Neural progenitor cell (in vitro differentiated cells): ENCODE data around the gene SLC23A2. TPM values are rescaled to one million over a fixed set of nuclear protein-coding genes. Genes with fewer than 3 reads are reported as not detected.

Experiments used
- DNase-seq: peaks from one replicate; pipeline ENCODE4 v3.0.0-alpha.2; 2016; ENCODE audit warnings: low spot score
- H2AFZ ChIP-seq: fragments of 200-600 bp; sonication (generic); replicated peaks from 2 replicates; pipeline ENCODE4 v1.6.1; 2016; ENCODE audit warnings: antibody characterized with exemption
- H3F3A ChIP-seq: fragments of 200-600 bp; sonication (generic); 2 replicates; pipeline ENCODE4 v1.6.1; 2016; ENCODE audit warnings: antibody characterized with exemption, low read depth
- H3K27ac ChIP-seq: fragments of 200-600 bp; sonication (generic); 2 replicates; pipeline ENCODE4 v1.5.1; 2016; ENCODE audit warnings: mild to moderate bottlenecking
- H3K27me3 ChIP-seq: fragments of 200-600 bp; sonication (generic); 2 replicates; pipeline ENCODE4 v1.6.1; 2016; ENCODE audit warnings: mild to moderate bottlenecking, moderate library complexity
- H3K36me3 ChIP-seq: fragments of 200-600 bp; sonication (generic); 2 replicates; pipeline ENCODE4 v1.5.1; 2016
- H3K4me1 ChIP-seq: fragments of 200-600 bp; sonication (generic); 2 replicates; pipeline ENCODE4 v1.6.1; 2016; ENCODE audit warnings: mixed run types
- H3K4me2 ChIP-seq: fragments of 200-600 bp; sonication (generic); 2 replicates; pipeline ENCODE4 v1.6.1; 2016
- H3K4me3 ChIP-seq: fragments of 200-600 bp; sonication (generic); 2 replicates; pipeline ENCODE4 v1.5.1; 2016
- H3K79me2 ChIP-seq: fragments of 200-600 bp; sonication (generic); 2 replicates; pipeline ENCODE4 v1.6.1; 2016; ENCODE audit warnings: low read depth
- H3K9ac ChIP-seq: fragments of 200-600 bp; sonication (generic); 2 replicates; pipeline ENCODE4 v1.6.1; 2016
- H3K9me3 ChIP-seq: fragments of 200-600 bp; sonication (generic); 2 replicates; pipeline ENCODE4 v1.5.1; 2016; ENCODE audit warnings: low read depth
- H4K20me1 ChIP-seq: fragments of 200-600 bp; sonication (generic); 2 replicates; pipeline ENCODE4 v1.6.1; 2016; ENCODE audit warnings: low read depth
- H3K27ac Mint-ChIP-seq: 3 replicates; pipeline ENCODE4 v1.8.0; 2021; ENCODE audit warnings: mixed read lengths
- H3K27me3 Mint-ChIP-seq: 2 replicates; pipeline ENCODE4 v1.8.0; 2022; ENCODE audit warnings: low read depth, mild to moderate bottlenecking, inconsistent platforms, moderate library complexity, mixed read lengths; ENCODE audit not compliant: insufficient read depth
- H3K36me3 Mint-ChIP-seq: 3 replicates; pipeline ENCODE4 v1.8.0; 2021; ENCODE audit warnings: mixed read lengths
- H3K4me1 Mint-ChIP-seq: 3 replicates; pipeline ENCODE4 v1.8.0; 2021; ENCODE audit warnings: mixed read lengths
- H3K4me3 Mint-ChIP-seq: 3 replicates; pipeline ENCODE4 v1.8.0; 2021; ENCODE audit warnings: mild to moderate bottlenecking, moderate library complexity, mixed read lengths
- H3K9me3 Mint-ChIP-seq: 3 replicates; pipeline ENCODE4 v1.8.0; 2020; ENCODE audit warnings: mixed read lengths
- CTCF ChIP-seq: fragments of 200-600 bp; sonication (generic); IDR thresholded peaks from 2 replicates; pipeline ENCODE4 v1.5.1; 2017; ENCODE audit warnings: antibody characterized with exemption, mild to moderate bottlenecking
- EZH2 ChIP-seq: fragments of 200-600 bp; sonication (generic); IDR thresholded peaks from 2 replicates; pipeline ENCODE4 v1.6.1; 2017; ENCODE audit warnings: antibody characterized with exemption, mild to moderate bottlenecking, moderate library complexity
- EZH2phosphoT487 ChIP-seq: fragments of 200-600 bp; sonication (generic); IDR thresholded peaks from 2 replicates; pipeline ENCODE4 v1.6.1; 2017; ENCODE audit warnings: antibody characterized with exemption
- total RNA-seq: library from RNA; depleted of rRNA; stranded (reverse); fragments of >200 nt; gene quantifications from 2 replicates; pipeline ENCODE4 v1.2.3, GENCODE V29; 2015; ENCODE audit warnings: low replicate concordance

Gene SLC23A2
- total RNA-seq, 1 donor from 2014 or later, result 13.0 TPM

- Histone ChIP-seq H4K20me1 (peaks cover 3% of the 10 kb centered on the region), H3K79me2 (no peaks in the 10 kb centered on the region), H3K27me3 (no peaks in the 10 kb centered on the region), H3K9me3 (no peaks in the 10 kb centered on the region), H3K4me3 (no peak overlapping the region), H3K9ac (no peak overlapping the region), H3F3A (no peaks in the 10 kb centered on the region), H3K4me2 (no peak overlapping the region), H3K4me1 (peaks cover 14% of the 10 kb centered on the region), H3K36me3 (no peaks in the 10 kb centered on the region), H3K27ac (no peak overlapping the region), H2AFZ (no peak overlapping the region)
- Mint-ChIP-seq H3K27ac (no peak overlapping the region), H3K4me1 (peaks cover 31% of the 10 kb centered on the region), H3K9me3 (no peaks in the 10 kb centered on the region), H3K4me3 (no peak overlapping the region), H3K36me3 (peaks cover 2% of the 10 kb centered on the region), H3K27me3 (peaks cover 2% of the 10 kb centered on the region)
- TF ChIP-seq EZH2phosphoT487 (no peak), EZH2 (no peak), CTCF (no peak)
- DNase-seq, result no peak
Measured at GRCh38 chr20:4920655-4921054, 80.7 kb downstream of the SLC23A2 start.

- Mint-ChIP-seq H3K4me1 (peaks cover 27% of the 10 kb centered on the region), H3K9me3 (no peaks in the 10 kb centered on the region)
- no peaks in the 10 kb centered on the region for H3K79me2 ChIP-seq
Measured at GRCh38 chr20:4920131-4920530, 81.2 kb downstream of the SLC23A2 start.

DNA sequence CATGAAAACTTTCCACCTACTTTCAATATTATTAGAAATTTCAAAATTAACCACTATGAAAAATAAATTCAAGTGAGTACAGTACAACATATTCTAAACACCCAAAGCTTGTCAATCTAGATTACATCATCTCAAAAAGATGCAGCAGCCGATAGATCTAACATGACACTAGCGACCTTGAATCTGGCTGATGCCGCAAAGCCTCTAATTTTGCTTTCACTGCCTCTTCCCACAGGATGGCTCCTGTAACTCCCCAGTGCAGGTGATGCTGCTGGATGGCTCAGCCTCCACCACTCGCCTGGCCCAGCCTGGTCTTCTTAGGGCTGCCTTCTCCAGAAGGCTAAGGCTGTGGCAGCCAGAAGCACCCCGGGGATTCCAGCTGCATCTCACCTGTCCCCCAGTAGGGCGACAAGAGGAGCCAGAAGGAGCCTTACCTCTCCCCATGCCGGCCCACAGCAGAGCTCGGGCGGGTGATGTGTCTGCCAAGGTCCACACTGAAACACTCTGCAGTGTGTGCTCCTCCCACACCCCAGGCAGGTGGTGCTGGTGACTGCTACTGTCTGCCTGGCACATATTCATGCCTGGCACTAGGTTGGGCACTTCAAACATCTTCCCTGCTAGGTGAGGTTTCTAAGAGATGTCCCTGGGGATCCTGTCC is 82.1 kb downstream of the SLC23A2 start:
- H3K36me3 ChIP-seq, result no peaks in the 10 kb centered on the region
- no peak for DNase-seq
- Mint-ChIP-seq H3K27me3 (no peaks in the 10 kb centered on the region), H3K9me3 (no peaks in the 10 kb centered on the region), H3K4me1 (peaks cover 21% of the 10 kb centered on the region), H3K36me3 (no peaks in the 10 kb centered on the region), H3K27ac (no peak overlapping the region), H3K4me3 (no peak overlapping the region)
- no peak overlapping the region for H3K9ac ChIP-seq
- H3F3A ChIP-seq, result no peaks in the 10 kb centered on the region
- H3K9me3 ChIP-seq, result no peaks in the 10 kb centered on the region
- no peaks in the 10 kb centered on the region for H3K79me2 ChIP-seq
- peaks cover 11% of the 10 kb centered on the region for H3K4me1 ChIP-seq
- no peaks in the 10 kb centered on the region for H3K27me3 ChIP-seq
- H4K20me1 ChIP-seq, result peaks cover 3% of the 10 kb centered on the region
- TF ChIP-seq EZH2 (no peak), CTCF (no peak), EZH2phosphoT487 (no peak)
- no peak overlapping the region for H3K4me3 ChIP-seq
- no peak overlapping the region for H2AFZ ChIP-seq
- H3K4me2 ChIP-seq, result no peak overlapping the region
- no peak overlapping the region for H3K27ac ChIP-seq

More at GRCh38 chr20:4920131-4920530, 81.2 kb downstream of the SLC23A2 start:
- Histone ChIP-seq H3K36me3 (no peaks in the 10 kb centered on the region), H3K4me2 (no peak overlapping the region), H3K4me1 (peaks cover 14% of the 10 kb centered on the region), H2AFZ (no peak overlapping the region), H3K27me3 (no peaks in the 10 kb centered on the region), H3K9me3 (no peaks in the 10 kb centered on the region), H4K20me1 (peaks cover 3% of the 10 kb centered on the region), H3K4me3 (no peak overlapping the region), H3K9ac (no peak overlapping the region), H3F3A (no peaks in the 10 kb centered on the region), H3K27ac (no peak overlapping the region)
- no peaks in the 10 kb centered on the region for H3K36me3 Mint-ChIP-seq
- DNase-seq, result no peak
- no peak overlapping the region for H3K27ac Mint-ChIP-seq
- TF ChIP-seq EZH2phosphoT487 (no peak), CTCF (no peak), EZH2 (no peak)
- no peaks in the 10 kb centered on the region for H3K27me3 Mint-ChIP-seq
- H3K4me3 Mint-ChIP-seq, result no peak overlapping the region
